Spleen (tissue), 11 donors: Measurements from ENCODE around the gene SEZ6L2. TPM values are rescaled to one million over a fixed set of nuclear protein-coding genes. Genes with fewer than 3 reads are reported as not detected.

Experiments used
- DNase-seq: peaks from one replicate; pipeline ENCODE4 v3.0.0-alpha.2; 2020
- H3K27ac ChIP-seq, 8 donors: fragments of 200-600 bp; sonication (generic) in 7 of 8; 1 replicate in 4 of 8; 2 replicates in 4 of 8; pipeline versions ENCODE4 v1.5.0 to v1.8.0; 2016 to 2021; ENCODE audit warnings: inconsistent platforms in 4 of 8, mild to moderate bottlenecking in 4 of 8, moderate library complexity in 1 of 8
- H3K27me3 ChIP-seq, 7 donors: fragments of 200-600 bp; sonication (generic) in 6 of 7; replicated peaks in 1 of 7; 1 replicate in 4 of 7; 2 replicates in 3 of 7; pipeline versions ENCODE4 v1.5.0 to v1.8.0; 2016 to 2021; ENCODE audit warnings: inconsistent platforms in 3 of 7, mild to moderate bottlenecking in 1 of 7
- H3K36me3 ChIP-seq, 6 donors: fragments of 200-600 bp; sonication (generic) in 5 of 6; 1 replicate in 4 of 6; 2 replicates in 2 of 6; pipeline versions ENCODE4 v1.5.0 to v1.8.0; 2016 to 2021; ENCODE audit warnings: inconsistent platforms in 2 of 6
- H3K4me1 ChIP-seq, 6 donors: fragments of 200-600 bp; sonication (generic) in 5 of 6; 1 replicate in 3 of 6; 2 replicates in 3 of 6; pipeline versions ENCODE4 v1.5.0 to v1.8.0; 2016 to 2021; ENCODE audit warnings: inconsistent platforms in 3 of 6
- H3K4me3 ChIP-seq, 8 donors: fragments of 200-600 bp; sonication (generic) in 7 of 8; 1 replicate in 4 of 8; 2 replicates in 4 of 8; pipeline versions ENCODE4 v1.5.0 to v1.8.0; 2016 to 2021; ENCODE audit warnings: inconsistent platforms in 4 of 8, mild to moderate bottlenecking in 4 of 8, moderate library complexity in 2 of 8
- H3K9me3 ChIP-seq, 8 donors: fragments of 200-600 bp; sonication (generic) in 7 of 8; 1 replicate in 4 of 8; 2 replicates in 4 of 8; pipeline versions ENCODE4 v1.5.0 to v1.8.0; 2016 to 2021; ENCODE audit warnings: inconsistent platforms in 4 of 8
- CTCF ChIP-seq, 11 experiments: fragments of 200-600 bp in 7 of 11; fragments of 450-650 bp in 4 of 11; sonication (generic) in 4 of 11; IDR thresholded peaks in 8 of 11; conservative IDR thresholded peaks in 3 of 11; 1 replicate in 7 of 11; 2 replicates in 4 of 11; pipeline versions ENCODE4 v1.4.0 to v1.8.0; 2016 to 2021; ENCODE audit warnings: antibody characterized with exemption in 11 of 11, inconsistent platforms in 4 of 11, mild to moderate bottlenecking in 1 of 11
- POLR2A ChIP-seq, 3 donors: fragments of 450-650 bp; IDR thresholded peaks; one replicate each; pipeline ENCODE4 v1.5.1; 2017; ENCODE audit warnings: antibody characterized with exemption in 3 of 3, mild to moderate bottlenecking in 1 of 3
- POLR2AphosphoS5 ChIP-seq, 3 donors: sonication (generic); formaldehyde crosslinking; IDR thresholded peaks; one replicate each; pipeline ENCODE4 v1.5.1; 2017; ENCODE audit warnings: antibody characterized with exemption in 3 of 3
- WGBS, 5 donors: extraction: QIAGEN DNeasy Blood & Tissue Kit in 3 of 5; methylation state at CpG; one replicate each; pipeline versions ENCODE4 v1.1.5 to v1.1.7; 2013 to 2018; 5-methylcytosine and 5-hydroxymethylcytosine counted together
- intact Hi-C: fragments of 100-400 bp; cut with DNase I; formaldehyde crosslinking; loops from one replicate; pipeline ENCODE4 v1.15.0; 2023; ENCODE audit warnings: low total_unique reads
- polyA plus RNA-seq, 3 donors: library from polyadenylated mRNA; stranded (reverse); fragments of 200-250 nt; gene quantifications; one replicate each; pipeline ENCODE4 v1.2.1, GENCODE V29; 2013
- total RNA-seq, 7 donors: library from RNA; depleted of rRNA in 3 of 7; stranded (reverse); fragments of >200 nt in 3 of 7; fragmentation: NEBNext Ultra II Directional in 4 of 7; extraction: Animal tissue kit (Norgen Biotek cat#: 25700) in 4 of 7; gene quantifications; one replicate each; pipeline versions ENCODE4 v1.1.0 to v1.2.1, GENCODE V29; 2016 to 2021
- donor health status: healthy with polysubstance abuse.
- donor health status: DM: no; HTN: no; CAD: no; lungs with moderate emphysema.
- donor health status: DM: no; HTN: no; CAD: no.
- donor health status: Bipolar disorder and iron deficiency.
- donor health status: healthy.
- donor health status: DM: no; HTN: no; CAD: no.
- donor health status: DM: yes; HTN: yes; CAD: no.

The SEZ6L2 gene
- total and polyA plus RNA-seq, 10 donors, result 0.35 to 4.1 (median 2.1) TPM

- Histone ChIP-seq H3K9me3 (no peaks in the 10 kb centered on the region), H3K4me1 (peaks cover 0 to 17% (median 6%) of the 10 kb centered on the region in 6 donors), H3K36me3 (peaks cover 0 to 100% (median 93%) of the 10 kb centered on the region in 6 donors), H3K27me3 (no peaks in the 10 kb centered on the region), H3K27ac (no peak overlapping the region), H3K4me3 (no peak overlapping the region)
- TF ChIP-seq CTCF (IDR thresholded peaks at IDR 0.05 in 8 of 11, conservative IDR thresholded peaks at IDR 0.05 in 3 of 11) (no peak), POLR2A (IDR thresholded peaks at IDR 0.05) (no peak), POLR2AphosphoS5 (IDR thresholded peaks at IDR 0.05) (peak in 1 of 3 donors; percentile 34)
- no peak for DNase-seq
- intact Hi-C loops, result no loop called here
- 95 to 97% (median 96%) methylated on average over 9 of the region's 9 CpGs for WGBS, 5 donors
These were observed 56.5 kb downstream of the SEZ6L2 start for GRCh38 chr16:29842732-29843346.

DNA sequence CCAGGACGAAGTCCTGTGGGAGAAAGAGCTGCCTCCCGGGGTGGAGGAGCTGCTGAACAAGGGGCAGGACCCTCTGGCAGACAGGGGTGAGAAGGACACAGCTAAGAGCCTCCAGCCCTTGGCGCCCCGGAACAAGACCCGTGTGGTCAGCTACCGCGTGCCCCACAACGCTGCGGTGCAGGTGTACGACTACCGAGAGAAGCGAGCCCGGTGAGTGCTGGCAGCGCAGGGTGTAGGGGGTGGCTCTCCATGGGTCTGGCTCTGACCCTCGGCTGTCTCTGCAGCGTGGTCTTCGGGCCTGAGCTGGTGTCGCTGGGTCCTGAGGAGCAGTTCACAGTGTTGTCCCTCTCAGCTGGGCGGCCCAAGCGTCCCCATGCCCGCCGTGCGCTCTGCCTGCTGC, 57.7 kb downstream of the SEZ6L2 start:
- peak in 1 of 3 donors; percentile 71 for TF ChIP-seq POLR2AphosphoS5 (IDR thresholded peaks at IDR 0.05)
- TF ChIP-seq POLR2A (IDR thresholded peaks at IDR 0.05), result no peak
- no peak for TF ChIP-seq CTCF (IDR thresholded peaks at IDR 0.05 in 8 of 11, conservative IDR thresholded peaks at IDR 0.05 in 3 of 11)
- Histone ChIP-seq H3K4me1 (peaks cover 0 to 17% (median 6%) of the 10 kb centered on the region in 6 donors), H3K9me3 (no peaks in the 10 kb centered on the region), H3K36me3 (peaks cover 0 to 100% (median 93%) of the 10 kb centered on the region in 6 donors), H3K27ac (no peak overlapping the region), H3K4me3 (no peak overlapping the region), H3K27me3 (no peaks in the 10 kb centered on the region)
- 92 to 97% (median 94%) methylated on average over 11 to 23 of the region's 23 CpGs for WGBS, 5 donors
- intact Hi-C loops, result no loop called here
- DNase-seq, result no peak

DNA sequence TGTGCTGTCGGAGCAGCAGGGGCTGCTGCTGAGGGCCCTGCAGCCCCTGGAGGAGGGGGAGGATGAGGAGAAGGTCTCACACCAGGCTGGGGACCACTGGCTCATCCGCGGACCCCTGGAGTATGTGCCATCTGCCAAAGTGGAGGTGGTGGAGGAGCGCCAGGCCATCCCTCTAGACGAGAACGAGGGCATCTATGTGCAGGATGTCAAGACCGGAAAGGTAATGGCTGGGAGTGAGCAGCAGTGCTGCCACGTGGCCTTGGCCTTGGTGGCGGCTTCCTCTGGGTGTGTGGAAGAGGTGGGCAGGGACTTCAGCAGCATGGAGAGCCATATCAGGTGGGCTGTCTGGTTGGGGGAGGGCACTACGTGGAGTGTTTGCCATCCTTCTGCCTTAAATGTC, 59.1 kb downstream of the SEZ6L2 start:
- no peak overlapping the region for H3K4me3 ChIP-seq
- no peaks in the 10 kb centered on the region for H3K9me3 ChIP-seq
- 76 to 87% (median 76%) methylated on average over 9 to 10 of the region's 10 CpGs for WGBS, 5 donors
- peaks cover 0 to 17% (median 6%) of the 10 kb centered on the region in 6 donors for H3K4me1 ChIP-seq
- no peaks in the 10 kb centered on the region for H3K27me3 ChIP-seq
- H3K27ac ChIP-seq, result peak overlapping the region in 4 of 8 donors; percentile 14 to 67 (median 32)
- no peak for DNase-seq
- intact Hi-C loops, result no loop called here
- H3K36me3 ChIP-seq, result peaks cover 0 to 100% (median 92%) of the 10 kb centered on the region in 6 donors
- TF ChIP-seq POLR2AphosphoS5 (IDR thresholded peaks at IDR 0.05), result peak; percentile 72 to 80 (median 74)
- TF ChIP-seq CTCF (IDR thresholded peaks at IDR 0.05 in 8 of 11, conservative IDR thresholded peaks at IDR 0.05 in 3 of 11), result no peak
- no peak for TF ChIP-seq POLR2A (IDR thresholded peaks at IDR 0.05)

DNA sequence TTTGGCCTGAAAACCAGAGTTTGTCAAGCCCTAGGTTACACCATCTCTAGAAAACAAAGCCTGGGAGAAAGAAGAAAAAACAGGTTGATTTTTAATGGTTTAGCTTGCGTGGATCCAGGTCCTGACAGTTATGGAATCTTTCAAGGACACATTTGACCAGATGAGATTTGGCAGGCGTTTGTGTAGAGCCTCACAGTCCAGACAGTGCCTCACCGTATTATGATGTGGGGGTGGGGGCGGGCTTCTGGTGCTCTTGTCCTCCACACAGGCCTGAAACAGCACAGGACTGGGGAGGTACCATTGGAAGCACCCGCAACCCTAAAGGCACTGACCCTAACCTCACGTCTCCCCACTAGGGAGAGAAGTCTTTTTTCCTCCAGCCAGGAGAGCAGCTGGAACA, 59.5 kb downstream of the SEZ6L2 start:
- intact Hi-C loops, result no loop called here
- Histone ChIP-seq H3K4me3 (no peak overlapping the region), H3K4me1 (peaks cover 0 to 17% (median 6%) of the 10 kb centered on the region in 6 donors), H3K27me3 (no peaks in the 10 kb centered on the region), H3K27ac (peak overlapping the region in 4 of 8 donors; percentile 14 to 67 (median 32)), H3K9me3 (no peaks in the 10 kb centered on the region), H3K36me3 (peaks cover 0 to 100% (median 92%) of the 10 kb centered on the region in 6 donors)
- 71 to 86% (median 78%) methylated on average over 6 of the region's 6 CpGs for WGBS, 5 donors
- TF ChIP-seq CTCF (IDR thresholded peaks at IDR 0.05 in 8 of 11, conservative IDR thresholded peaks at IDR 0.05 in 3 of 11) (no peak), POLR2AphosphoS5 (IDR thresholded peaks at IDR 0.05) (no peak), POLR2A (IDR thresholded peaks at IDR 0.05) (no peak)
- DNase-seq, result no peak
